Gastroesophageal sphincter (tissue), 4 donors: ENCODE data around the gene XPNPEP2. TPM values are rescaled to one million over a fixed set of nuclear protein-coding genes. Genes with fewer than 3 reads are reported as not detected.

ENCODE experiments used
- ATAC-seq: fragments of 150-250 bp; one replicate; pipeline ENCODE4 v1.9.1; 2016; ENCODE audit warnings: mild to moderate bottlenecking, moderate library complexity
- H3K27ac ChIP-seq, 4 donors: fragments of 200-600 bp; sonication (generic) in 3 of 4; 1 replicate in 3 of 4; 2 replicates in 1 of 4; pipeline ENCODE4 v1.5.1; 2016 to 2019
- H3K27me3 ChIP-seq: fragments of 200-600 bp; sonication (generic); one replicate; pipeline ENCODE4 v1.5.1; 2019
- H3K36me3 ChIP-seq, 2 donors: fragments of 200-600 bp; sonication (generic); one replicate each; pipeline ENCODE4 v1.5.1; 2019; ENCODE audit warnings: control low read depth in 1 of 2
- H3K4me1 ChIP-seq, 3 donors: fragments of 200-600 bp; sonication (generic); 1 replicate in 2 of 3; 2 replicates in 1 of 3; pipeline ENCODE4 v1.5.1; 2016 to 2019; ENCODE audit warnings: control low read depth in 2 of 3
- H3K4me3 ChIP-seq, 2 donors: fragments of 200-600 bp; sonication (generic); one replicate each; pipeline ENCODE4 v1.5.1; 2019; ENCODE audit warnings: mild to moderate bottlenecking in 1 of 2, moderate library complexity in 1 of 2
- H3K9me3 ChIP-seq, 3 donors: fragments of 200-600 bp; sonication (generic); one replicate each; pipeline ENCODE4 v1.5.1; 2017 to 2019; ENCODE audit warnings: control low read depth in 2 of 3
- CTCF ChIP-seq, 4 experiments: fragments of 200-600 bp in 2 of 4; fragments of 450-650 bp in 2 of 4; sonication (generic) in 1 of 4; IDR thresholded peaks; one replicate each; pipeline ENCODE4 v1.5.1; 2017 to 2019; ENCODE audit warnings: antibody characterized with exemption in 4 of 4, mild to moderate bottlenecking in 2 of 4, moderate library complexity in 2 of 4
- EP300 ChIP-seq: sonication (generic); formaldehyde crosslinking; IDR thresholded peaks from one replicate; pipeline ENCODE4 v1.6.1; 2017; ENCODE audit warnings: antibody characterized with exemption, mild to moderate bottlenecking
- POLR2A ChIP-seq, 2 donors: fragments of 450-650 bp; IDR thresholded peaks; one replicate each; pipeline ENCODE4 v1.6.1; 2017; ENCODE audit warnings: antibody characterized with exemption in 2 of 2, mild to moderate bottlenecking in 2 of 2, moderate library complexity in 1 of 2
- POLR2AphosphoS5 ChIP-seq: sonication (generic); formaldehyde crosslinking; IDR thresholded peaks from one replicate; pipeline ENCODE4 v1.6.1; 2017; ENCODE audit warnings: antibody characterized with exemption
- WGBS, 2 donors: methylation state at CpG; one replicate each; pipeline ENCODE4 v1.1.5; 2018; ENCODE audit warnings: low coverage in 1 of 2; 5-methylcytosine and 5-hydroxymethylcytosine counted together
- total RNA-seq, 4 donors: library from RNA; depleted of rRNA; stranded (reverse); fragments of >200 nt; gene quantifications; one replicate each; pipeline ENCODE4 v1.1.0, GENCODE V29; 2016

Gene XPNPEP2
- total RNA-seq, 4 donors from 2014 or later, result 0.93 to 11.2 (median 6.5) TPM

- no peak for ATAC-seq
- no peaks in the 10 kb centered on the region for H3K27me3 ChIP-seq
- no peaks in the 10 kb centered on the region for H3K36me3 ChIP-seq
- no CpG with 5 or more reads among the region's 5 CpGs for WGBS, 2 donors
- no peak overlapping the region for H3K27ac ChIP-seq
- TF ChIP-seq CTCF (IDR thresholded peaks at IDR 0.05), result no peak
- H3K4me3 ChIP-seq, result no peak overlapping the region
- H3K4me1 ChIP-seq, result no peaks in the 10 kb centered on the region
- H3K9me3 ChIP-seq, result no peaks in the 10 kb centered on the region
Measured at GRCh38 chrX:129718676-129719075, 20.1 kb upstream of the XPNPEP2 start.

- TF ChIP-seq CTCF (IDR thresholded peaks at IDR 0.05), result no peak
- TF ChIP-seq POLR2AphosphoS5, result no peak
- ATAC-seq, result no peak
- 86% methylated on average over 2 of the region's 2 CpGs; no CpG with 5 or more reads in 1 of the 2 donors for WGBS, 2 donors
- H3K27me3 ChIP-seq, result no peaks in the 10 kb centered on the region
- H3K4me3 ChIP-seq, result no peak overlapping the region
- H3K27ac ChIP-seq, result no peak overlapping the region
- no peaks in the 10 kb centered on the region for H3K36me3 ChIP-seq
- no peaks in the 10 kb centered on the region for H3K9me3 ChIP-seq
- H3K4me1 ChIP-seq, result no peaks in the 10 kb centered on the region
Measured at GRCh38 chrX:129719268-129719667, 19.5 kb upstream of the XPNPEP2 start.

GRCh38 chrX:129719931-129720530, 18.7 kb upstream of the XPNPEP2 start:
- H3K4me3 ChIP-seq, result no peak overlapping the region

GRCh38 chrX:129720741-129721140, 18.0 kb upstream of the XPNPEP2 start:
- Histone ChIP-seq H3K27ac (no peak overlapping the region), H3K27me3 (no peaks in the 10 kb centered on the region), H3K4me1 (no peaks in the 10 kb centered on the region), H3K36me3 (no peaks in the 10 kb centered on the region), H3K9me3 (no peaks in the 10 kb centered on the region), H3K4me3 (no peak overlapping the region)
- TF ChIP-seq CTCF (IDR thresholded peaks at IDR 0.05) (no peak), POLR2A (IDR thresholded peaks at IDR 0.05) (no peak), POLR2AphosphoS5 (no peak), EP300 (no peak)
- ATAC-seq, result no peak
- 86% methylated on average over 6 of the region's 6 CpGs; no CpG with 5 or more reads in 1 of the 2 donors for WGBS, 2 donors

More at GRCh38 chrX:129719931-129720530, 18.7 kb upstream of the XPNPEP2 start:
- H3K4me1 ChIP-seq, result no peaks in the 10 kb centered on the region
- no peak for TF ChIP-seq CTCF (IDR thresholded peaks at IDR 0.05)
- no peak for TF ChIP-seq POLR2AphosphoS5
- no peak for TF ChIP-seq POLR2A (IDR thresholded peaks at IDR 0.05)
- TF ChIP-seq EP300, result no peak
- H3K36me3 ChIP-seq, result no peaks in the 10 kb centered on the region
- WGBS, 2 donors, result 35 to 58% methylated on average over 6 to 8 of the region's 11 CpGs
- no peaks in the 10 kb centered on the region for H3K27me3 ChIP-seq
- ATAC-seq, result no peak
- H3K9me3 ChIP-seq, result no peaks in the 10 kb centered on the region
- H3K27ac ChIP-seq, result no peak overlapping the region

- Histone ChIP-seq H3K4me3 (no peak overlapping the region), H3K27ac (no peak overlapping the region), H3K4me1 (no peaks in the 10 kb centered on the region), H3K36me3 (no peaks in the 10 kb centered on the region), H3K27me3 (no peaks in the 10 kb centered on the region), H3K9me3 (no peaks in the 10 kb centered on the region)
- 80% methylated on average over 1 of the region's 2 CpGs; no CpG with 5 or more reads in 1 of the 2 donors for WGBS, 2 donors
- TF ChIP-seq POLR2AphosphoS5, result no peak
- no peak for TF ChIP-seq POLR2A (IDR thresholded peaks at IDR 0.05)
- no peak for TF ChIP-seq CTCF (IDR thresholded peaks at IDR 0.05)
- TF ChIP-seq EP300, result no peak
- ATAC-seq, result no peak
Measured at GRCh38 chrX:129721414-129721813, 17.4 kb upstream of the XPNPEP2 start.
